Fibroblast of the aortic adventitia (primary cell): ENCODE measurements around the gene NXPH4. TPM values are rescaled to one million over a fixed set of nuclear protein-coding genes. Genes with fewer than 3 reads are reported as not detected.

Source experiments
- DNase-seq: peaks from one replicate; pipeline ENCODE4 v3.0.0-alpha.2; 2010; ENCODE audit warnings: low read depth
- H3K4me3 ChIP-seq: 2 replicates; pipeline ENCODE4 v1.5.1; 2011; ENCODE audit warnings: low read depth, mild to moderate bottlenecking, control low read depth, low read length, moderate library complexity
- CTCF ChIP-seq: IDR thresholded peaks from 2 replicates; pipeline ENCODE4 v1.5.1; 2011; ENCODE audit warnings: mild to moderate bottlenecking, low read length, control low read depth, inconsistent platforms; ENCODE audit not compliant: insufficient read depth
- total RNA-seq: library from RNA; depleted of rRNA; stranded (reverse); fragments of >200 nt; gene quantifications from 2 replicates; pipeline ENCODE4 v1.2.3, GENCODE V29; 2012; ENCODE audit warnings: low replicate concordance

NXPH4 gene
- total RNA-seq, 1 donor = 1.9 TPM

- DNase-seq = no peak
- no peak for TF ChIP-seq CTCF
- H3K4me3 ChIP-seq = no peak overlapping the region
Observed at GRCh38 chr12:57225680-57226210, 9.2 kb downstream of the NXPH4 start.

GRCh38 chr12:57226588-57227314 is 10.2 kb downstream of the NXPH4 start:
- H3K4me3 ChIP-seq = no peak overlapping the region
- no peak for TF ChIP-seq CTCF
- DNase-seq = no peak

- no peak for TF ChIP-seq CTCF
- H3K4me3 ChIP-seq = no peak overlapping the region
- no peak for DNase-seq
Observed at GRCh38 chr12:57227315-57228115, 10.9 kb downstream of the NXPH4 start.

- TF ChIP-seq CTCF = peak; percentile 1
- peak overlapping the region; percentile 93 for H3K4me3 ChIP-seq
- no peak for DNase-seq
Observed at GRCh38 chr12:57229046-57229633, 12.5 kb downstream of the NXPH4 start.

GRCh38 chr12:57229634-57230380 is 13.2 kb downstream of the NXPH4 start, which contains the start of gene SHMT2:
Gene SHMT2 (plus strand): TSS chr12:57229711. CDS start chr12:57229779, 68 bp downstream.
- peak; percentile 98 for DNase-seq
- TF ChIP-seq CTCF = no peak
- peak within 1 kb of the TSS; percentile 93 for H3K4me3 ChIP-seq
